HG03103 (cell line): ENCODE results near the gene ADCY1.
"Not testable (repeated sequence)": the region's sequence is repeated elsewhere in the genome, so short reads cannot be mapped to it uniquely, and the experiment has no call there.

Experiments used
- ATAC-seq: cut with Tn5 transposase; IDR thresholded peaks from one replicate; pipeline ENCODE4 v1.9.1; 2021; ENCODE audit warnings: low read depth; ENCODE audit not compliant: unreplicated experiment

The ADCY1 gene

GRCh38 chr7:45573661-45574415, at the start of gene ADCY1:
ADCY1 (plus strand) TSS chr7:45574368; CDS start chr7:45574544, 176 bp downstream.
- ATAC-seq = no peak

- ATAC-seq = no peak
Measured at GRCh38 chr7:45524445-45524844, 49.7 kb upstream of the ADCY1 start.

- ATAC-seq = no peak
Measured at GRCh38 chr7:45525057-45525456, 49.1 kb upstream of the ADCY1 start.

- ATAC-seq = no peak
Measured at GRCh38 chr7:45543473-45543872, 30.7 kb upstream of the ADCY1 start.

- not testable (repeated sequence) for ATAC-seq
Measured at GRCh38 chr7:45545105-45545710, 29.0 kb upstream of the ADCY1 start.

GRCh38 chr7:45548917-45549316, 25.3 kb upstream of the ADCY1 start:
- ATAC-seq = not testable (repeated sequence)

- no peak for ATAC-seq
Measured at GRCh38 chr7:45563401-45563800, 10.8 kb upstream of the ADCY1 start.

- ATAC-seq = no peak
Measured at GRCh38 chr7:45563941-45564461, 10.2 kb upstream of the ADCY1 start.

GRCh38 chr7:45564485-45564884, 9.7 kb upstream of the ADCY1 start:
- ATAC-seq = no peak

- no peak for ATAC-seq
Measured at GRCh38 chr7:45564886-45565455, 9.2 kb upstream of the ADCY1 start.

- ATAC-seq = no peak
Measured at GRCh38 chr7:45566386-45566785, 7.8 kb upstream of the ADCY1 start.

GRCh38 chr7:45566961-45567360, 7.2 kb upstream of the ADCY1 start:
- no peak for ATAC-seq

GRCh38 chr7:45567713-45568112, 6.5 kb upstream of the ADCY1 start:
- no peak for ATAC-seq

GRCh38 chr7:45568536-45569289, 5.5 kb upstream of the ADCY1 start:
- no peak for ATAC-seq

- no peak for ATAC-seq
Measured at GRCh38 chr7:45569290-45569685, 4.9 kb upstream of the ADCY1 start.

GRCh38 chr7:45570797-45571196, 3.4 kb upstream of the ADCY1 start:
- ATAC-seq = no peak

GRCh38 chr7:45573204-45573603, 964 bp upstream of the ADCY1 start:
- no peak for ATAC-seq

GRCh38 chr7:45574416-45574668, 174 bp downstream of the ADCY1 start:
- no peak for ATAC-seq

GRCh38 chr7:45574669-45575500, 717 bp downstream of the ADCY1 start:
- ATAC-seq = no peak

- no peak for ATAC-seq
Measured at GRCh38 chr7:45575501-45576248, 1.5 kb downstream of the ADCY1 start.
